HG03108 (cell line): ENCODE measurements around the gene TMEM150B.
A peak's percentile ranks its signal among the peaks of the same experiment; 100 is the strongest.

Source experiments
- ATAC-seq: cut with Tn5 transposase; IDR thresholded peaks from one replicate; pipeline ENCODE4 v1.9.1; 2021; ENCODE audit warnings: moderate library complexity; ENCODE audit not compliant: unreplicated experiment

The TMEM150B gene

DNA sequence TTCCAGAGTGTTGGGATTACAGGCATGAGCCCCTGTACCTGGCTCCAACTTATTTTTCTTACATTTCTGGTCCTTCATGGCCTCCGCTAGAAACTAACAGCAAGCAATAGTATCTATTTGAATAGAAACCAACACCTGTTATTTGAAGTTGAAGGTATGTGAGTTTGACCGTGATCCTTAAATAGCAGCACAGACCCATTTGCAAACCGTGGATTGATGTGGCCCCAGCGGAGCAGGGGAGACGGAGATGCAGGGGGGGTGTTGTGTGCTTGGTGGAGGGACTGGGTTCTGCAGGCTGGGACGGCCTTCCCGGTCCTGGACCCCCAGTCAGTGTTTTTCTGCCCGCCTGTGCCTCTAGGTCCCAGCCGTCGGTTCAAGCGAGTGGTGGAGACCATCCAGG, 16.9 kb downstream of the TMEM150B start:
- no peak for ATAC-seq

DNA sequence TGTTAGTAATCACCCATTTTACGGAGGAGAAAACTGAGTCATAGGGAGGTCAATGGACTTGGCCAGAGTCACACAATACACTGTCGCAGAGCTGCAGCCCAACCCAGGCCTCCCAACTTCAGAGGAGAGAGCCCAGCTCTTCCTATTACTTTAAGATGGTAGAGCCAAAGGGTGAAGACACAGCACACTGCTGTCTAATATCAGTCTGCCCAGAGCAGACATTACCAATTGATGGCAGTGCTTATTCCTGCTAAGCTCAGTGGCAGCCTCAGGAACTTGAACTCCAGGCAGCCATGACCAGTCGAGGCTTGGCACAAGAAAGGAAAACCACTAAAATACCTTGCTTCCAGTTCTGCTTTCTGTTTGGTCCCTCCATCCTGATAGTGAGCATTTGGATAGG, 18.4 kb downstream of the TMEM150B start:
- no peak for ATAC-seq

DNA sequence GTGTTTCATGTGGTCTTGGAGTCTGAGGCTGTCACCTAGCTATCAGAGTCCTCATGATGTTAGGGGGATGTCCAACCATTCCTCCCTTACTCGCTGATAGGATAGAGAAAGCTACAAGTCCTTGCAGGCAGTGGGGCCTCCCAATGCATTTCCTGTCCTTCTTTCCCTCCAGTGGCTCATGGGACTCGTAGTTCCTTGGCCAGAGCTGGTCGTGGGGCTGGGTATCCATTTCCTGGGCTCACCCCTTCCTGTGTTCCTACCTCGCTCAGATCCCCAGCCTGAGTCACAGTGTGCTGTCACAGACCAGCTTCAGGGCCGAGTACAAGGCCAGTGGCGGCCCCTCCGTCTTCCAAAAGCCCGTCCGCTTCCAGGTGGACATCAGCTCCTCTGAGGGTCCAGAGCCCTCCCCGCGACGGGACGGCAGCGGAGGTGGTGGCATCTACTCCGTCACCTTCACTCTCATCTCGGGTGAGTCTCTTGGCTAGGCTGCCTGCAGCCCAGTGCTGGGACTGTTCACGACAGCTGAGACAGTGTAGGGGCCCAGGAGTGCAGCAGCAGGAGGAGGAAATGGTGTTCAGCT, 19.1 kb downstream of the TMEM150B start:
- ATAC-seq = no peak

DNA sequence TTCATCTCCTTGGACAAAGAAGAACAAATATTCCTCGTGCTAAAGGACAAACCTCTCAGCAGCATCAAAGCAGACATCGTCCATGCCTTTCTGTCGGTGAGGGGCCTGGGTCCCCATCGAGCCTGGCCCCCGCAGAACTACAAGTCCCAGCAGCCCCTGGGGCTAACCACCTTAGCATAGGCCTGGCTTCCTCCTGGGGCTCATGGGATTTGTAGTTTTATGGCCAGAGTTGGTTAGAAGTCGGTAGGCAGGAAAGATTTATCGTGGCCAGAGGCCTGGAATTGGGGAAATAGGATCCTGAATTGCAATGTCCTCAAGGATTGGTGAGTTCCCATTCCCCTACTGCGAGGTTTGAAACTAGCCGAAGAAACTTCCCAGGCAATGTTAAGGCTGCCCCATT, 19.6 kb downstream of the TMEM150B start:
- no peak for ATAC-seq

DNA sequence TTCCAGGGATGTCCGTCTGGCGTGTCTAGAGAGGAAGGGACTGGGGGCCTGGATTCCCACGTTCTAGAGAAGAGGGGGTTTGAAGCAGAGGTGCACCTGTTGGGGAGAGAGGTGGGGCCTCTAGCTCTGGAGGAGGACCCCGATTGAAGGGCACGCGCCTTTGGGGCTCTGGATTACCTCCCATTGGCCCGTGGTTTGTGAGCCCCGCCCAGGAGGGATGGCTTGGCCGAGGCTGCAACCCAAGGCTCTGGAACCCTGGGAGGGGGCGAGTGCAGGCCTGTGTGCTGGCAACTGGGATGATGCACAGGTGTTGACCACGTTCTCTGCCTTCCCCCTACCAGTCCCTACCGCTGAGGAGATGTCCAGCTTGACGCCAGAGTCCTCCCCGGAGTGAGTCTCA, 20.2 kb downstream of the TMEM150B start:
- no peak for ATAC-seq

DNA sequence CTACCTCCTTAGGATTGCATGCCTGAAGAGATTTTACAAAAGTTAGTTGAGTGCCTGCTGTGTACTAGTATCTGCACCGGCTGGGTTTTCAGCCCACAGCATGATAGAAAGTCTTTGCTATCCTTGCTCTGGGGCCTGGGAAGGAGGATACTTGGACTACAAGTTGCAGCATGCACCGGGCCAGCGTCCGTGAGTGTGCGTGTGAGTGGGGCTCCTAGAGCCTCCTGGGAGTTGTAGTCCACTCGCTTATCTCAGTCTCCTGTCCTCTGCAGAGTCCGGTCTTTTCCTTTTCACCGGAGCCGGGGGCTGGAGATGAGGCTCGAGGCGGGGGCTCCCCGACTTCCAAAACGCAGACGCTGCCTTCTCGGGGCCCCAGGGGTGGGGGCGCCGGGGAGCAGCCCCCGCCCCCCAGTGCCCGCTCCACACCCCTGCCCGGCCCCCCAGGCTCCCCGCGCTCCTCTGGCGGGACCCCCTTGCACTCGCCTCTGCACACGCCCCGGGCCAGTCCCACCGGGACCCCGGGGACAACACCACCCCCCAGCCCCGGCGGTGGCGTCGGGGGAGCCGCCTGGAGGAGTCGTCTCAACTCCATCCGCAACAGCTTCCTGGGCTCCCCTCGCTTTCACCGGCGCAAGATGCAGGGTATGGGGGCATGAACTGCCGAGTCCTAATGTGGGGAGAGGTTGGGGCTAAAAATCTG, 20.7 kb downstream of the TMEM150B start:
- no peak for ATAC-seq

DNA sequence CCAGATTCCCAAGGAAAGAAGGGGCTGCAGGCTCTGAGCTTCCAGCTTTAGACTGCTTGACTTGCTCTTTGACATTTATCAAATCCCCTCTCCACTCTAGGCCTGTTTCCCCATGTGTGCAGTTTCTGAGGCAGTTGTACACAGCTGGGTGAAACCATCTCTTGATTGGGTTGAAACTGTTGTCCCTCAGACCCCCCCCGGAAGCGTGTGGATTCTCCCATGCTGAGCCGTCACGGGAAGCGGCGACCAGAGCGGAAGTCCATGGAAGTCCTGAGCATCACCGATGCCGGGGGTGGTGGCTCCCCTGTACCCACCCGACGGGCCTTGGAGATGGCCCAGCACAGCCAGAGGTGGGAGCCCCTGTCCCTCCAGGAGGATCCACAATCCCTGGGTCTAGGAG, 21.7 kb downstream of the TMEM150B start:
- no peak for ATAC-seq

DNA sequence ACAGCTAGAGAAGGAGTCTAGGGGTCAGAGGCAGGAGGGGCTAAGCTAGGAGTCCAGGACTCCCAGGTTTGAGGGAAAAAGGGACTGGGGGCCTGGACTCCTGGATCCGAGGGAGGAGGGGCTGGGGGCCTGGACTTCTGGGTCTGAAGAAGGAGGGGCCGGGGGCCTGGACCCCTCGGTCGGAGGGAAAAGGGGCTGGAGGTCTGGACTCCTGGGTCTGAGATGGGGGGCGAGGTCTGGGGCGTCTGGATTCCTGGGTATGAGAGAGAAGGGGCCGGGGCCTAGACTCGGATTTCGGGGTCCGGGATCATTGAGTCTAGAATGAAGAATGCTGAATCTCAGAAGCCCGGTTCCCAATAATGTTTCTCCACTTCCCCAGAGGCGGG, 22.8 kb downstream of the TMEM150B start:
- no peak for ATAC-seq

DNA sequence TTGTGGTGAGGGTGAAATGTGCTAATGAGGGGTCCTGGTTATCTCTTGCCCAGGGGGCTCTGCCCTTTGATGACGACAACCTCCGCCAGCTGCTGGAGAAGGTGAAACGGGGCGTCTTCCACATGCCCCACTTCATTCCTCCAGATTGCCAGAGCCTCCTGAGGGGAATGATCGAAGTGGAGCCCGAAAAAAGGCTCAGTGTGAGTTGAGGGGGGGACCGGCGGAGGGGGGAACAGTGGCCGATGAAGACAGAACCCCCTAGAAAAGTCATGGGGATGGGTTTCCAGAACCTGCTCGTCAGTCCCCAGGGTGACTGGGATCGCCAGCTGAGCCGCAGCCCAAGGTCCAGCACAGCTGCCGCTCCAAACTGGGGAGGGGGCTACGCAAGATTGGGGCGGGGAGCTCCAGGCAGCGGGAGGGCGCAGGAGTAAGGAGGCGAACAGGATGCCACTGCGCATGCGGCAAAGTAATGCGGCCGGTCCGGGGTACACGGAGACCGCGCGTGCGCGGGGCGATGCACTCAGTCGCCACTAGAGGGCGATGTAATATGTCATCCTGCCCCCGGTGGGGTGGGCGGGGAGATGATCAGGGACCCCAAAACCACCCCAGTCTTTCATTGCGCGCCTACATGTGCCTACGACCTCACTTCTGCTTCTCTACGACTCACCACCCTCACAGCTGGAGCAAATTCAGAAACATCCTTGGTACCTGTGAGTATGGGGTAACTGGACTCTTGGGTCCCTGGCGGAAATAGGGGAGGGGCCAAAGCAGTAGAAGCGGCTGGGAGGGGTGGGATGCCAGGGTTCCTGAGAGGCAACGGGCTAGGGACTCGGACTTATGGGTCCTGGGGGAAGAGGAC, 23.5 kb downstream of the TMEM150B start:
- peak; percentile 57 for ATAC-seq

DNA sequence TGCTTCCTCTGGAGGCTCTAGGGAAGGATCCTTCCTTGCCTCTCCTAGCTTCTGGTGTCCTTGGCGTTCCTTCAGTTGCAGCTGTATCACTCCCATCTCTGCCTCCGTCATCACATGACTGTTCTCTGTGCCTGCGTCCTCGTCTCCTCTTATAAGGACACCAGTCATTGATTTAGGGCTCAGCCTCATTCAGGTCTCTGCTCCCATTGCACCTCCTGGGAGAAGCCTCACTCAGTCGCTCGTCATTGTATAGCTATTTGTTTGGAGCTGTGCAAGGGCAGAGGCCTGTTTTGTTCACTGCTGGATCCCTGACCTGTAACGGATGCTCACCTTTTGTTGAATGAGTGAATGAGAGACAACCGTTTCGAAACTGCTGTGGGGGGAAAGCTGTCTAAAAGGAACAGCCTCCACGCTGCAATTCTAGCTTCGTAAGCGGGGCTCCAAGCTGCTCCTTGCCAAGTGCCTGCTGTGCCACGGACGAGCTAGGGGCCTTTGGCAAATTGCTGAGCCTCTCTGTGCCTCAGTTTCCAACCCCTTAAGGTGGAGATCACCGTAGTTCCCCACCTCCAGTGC, 24.2 kb downstream of the TMEM150B start:
- no peak for ATAC-seq

DNA sequence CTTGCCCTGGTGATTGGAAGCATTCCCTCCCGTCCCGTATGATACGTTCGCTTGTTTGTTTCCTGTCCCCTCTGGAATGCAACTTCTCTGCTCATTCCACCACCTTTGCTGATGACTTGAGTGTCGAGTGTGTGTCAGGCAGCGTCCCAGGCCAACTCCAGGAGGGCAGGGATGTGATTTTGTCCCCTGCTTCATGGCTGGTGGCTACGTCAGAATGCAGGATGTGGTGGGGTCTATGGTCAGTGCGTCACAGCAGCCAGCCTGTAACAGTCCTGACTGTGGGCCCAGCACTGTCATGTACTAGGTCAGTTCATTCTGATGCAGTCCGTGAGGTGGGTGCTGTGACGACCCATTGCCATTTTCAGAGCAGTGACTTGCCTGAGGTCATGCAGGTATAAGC, 25.1 kb downstream of the TMEM150B start:
- ATAC-seq = no peak

DNA sequence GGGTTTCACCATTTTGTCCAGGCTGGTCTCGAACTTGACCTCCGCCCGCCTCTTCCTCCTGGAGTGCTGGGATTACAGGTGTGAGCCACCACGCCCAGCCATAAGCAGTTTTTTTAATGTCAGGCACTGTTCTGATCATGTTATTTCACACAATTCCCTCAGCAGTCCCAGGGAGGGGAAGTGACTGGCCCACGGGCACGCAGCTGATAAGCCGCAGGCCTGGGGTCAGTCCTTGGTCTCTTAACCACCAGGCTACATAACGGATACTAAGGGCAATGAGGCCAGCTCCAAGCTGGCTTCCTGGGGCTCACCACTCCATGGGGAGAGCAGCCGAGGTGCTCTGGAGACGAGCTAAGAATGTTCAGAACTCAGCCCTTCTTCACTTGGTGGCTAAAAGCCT, 27.9 kb downstream of the TMEM150B start:
- ATAC-seq = no peak

DNA sequence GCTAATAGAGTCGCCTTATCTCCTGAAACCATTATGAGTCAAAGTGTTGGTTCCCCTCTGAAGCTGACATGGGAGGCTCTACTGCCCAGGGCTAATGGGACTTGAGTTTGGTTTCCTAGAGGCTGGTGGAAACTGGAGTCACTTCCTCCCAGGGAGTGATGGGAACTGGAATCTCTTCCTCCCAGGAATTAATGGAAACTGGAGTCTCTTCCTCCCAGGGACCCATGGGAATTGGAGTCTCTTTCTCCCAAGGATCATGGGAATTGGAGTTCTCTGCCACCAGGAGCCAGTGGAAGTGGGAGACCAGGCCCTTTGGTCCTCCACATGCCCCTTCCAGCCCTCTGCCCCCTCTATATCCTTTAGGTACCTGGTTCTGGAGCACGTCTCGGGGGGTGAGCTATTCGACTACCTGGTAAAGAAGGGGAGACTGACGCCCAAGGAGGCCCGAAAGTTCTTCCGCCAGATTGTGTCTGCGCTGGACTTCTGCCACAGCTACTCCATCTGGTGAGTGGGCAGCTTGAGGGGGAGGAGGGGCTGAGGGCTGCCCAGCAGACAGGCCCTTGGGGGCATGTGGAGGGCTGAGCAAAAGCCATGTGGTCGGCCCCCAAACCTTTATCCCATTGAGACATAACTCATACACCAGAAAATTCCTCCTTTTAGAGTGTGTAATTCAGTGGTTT, 35.9 kb downstream of the TMEM150B start:
- no peak for ATAC-seq

DNA sequence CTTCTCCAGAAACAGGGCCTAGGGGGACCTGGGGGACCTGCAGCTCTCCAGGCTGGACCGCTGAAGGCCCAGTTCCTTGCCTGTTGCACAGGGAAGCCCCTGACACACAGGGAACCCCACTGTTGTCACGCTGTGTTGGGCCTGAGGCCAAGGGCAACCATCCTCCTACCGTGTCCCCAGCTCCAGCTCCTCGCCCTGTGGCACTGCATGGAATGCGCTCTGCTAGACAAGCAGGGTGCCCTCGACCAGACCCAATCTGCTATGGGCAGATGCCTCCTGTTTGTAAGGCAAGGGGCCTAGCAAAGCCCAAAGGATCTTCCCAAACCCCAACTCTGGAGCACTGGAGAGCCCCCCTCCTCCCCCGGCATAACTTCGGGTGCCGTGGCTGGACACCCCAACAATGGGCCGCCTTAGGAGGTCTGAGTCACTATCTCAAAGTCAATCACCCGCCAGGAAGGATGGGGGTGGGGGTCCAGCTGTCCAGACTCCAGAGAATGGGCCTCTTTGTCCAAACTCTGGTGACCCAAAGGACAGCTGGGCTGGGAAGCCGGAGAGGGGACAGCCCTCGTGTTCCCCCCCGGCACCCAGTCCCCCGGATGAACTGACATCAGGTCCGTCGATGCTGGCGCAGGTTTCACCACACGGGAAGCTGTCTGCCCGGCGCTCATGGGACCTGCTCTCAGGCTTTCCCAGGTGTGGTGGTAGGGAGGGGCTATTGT, 37.6 kb downstream of the TMEM150B start:
- ATAC-seq = no peak

DNA sequence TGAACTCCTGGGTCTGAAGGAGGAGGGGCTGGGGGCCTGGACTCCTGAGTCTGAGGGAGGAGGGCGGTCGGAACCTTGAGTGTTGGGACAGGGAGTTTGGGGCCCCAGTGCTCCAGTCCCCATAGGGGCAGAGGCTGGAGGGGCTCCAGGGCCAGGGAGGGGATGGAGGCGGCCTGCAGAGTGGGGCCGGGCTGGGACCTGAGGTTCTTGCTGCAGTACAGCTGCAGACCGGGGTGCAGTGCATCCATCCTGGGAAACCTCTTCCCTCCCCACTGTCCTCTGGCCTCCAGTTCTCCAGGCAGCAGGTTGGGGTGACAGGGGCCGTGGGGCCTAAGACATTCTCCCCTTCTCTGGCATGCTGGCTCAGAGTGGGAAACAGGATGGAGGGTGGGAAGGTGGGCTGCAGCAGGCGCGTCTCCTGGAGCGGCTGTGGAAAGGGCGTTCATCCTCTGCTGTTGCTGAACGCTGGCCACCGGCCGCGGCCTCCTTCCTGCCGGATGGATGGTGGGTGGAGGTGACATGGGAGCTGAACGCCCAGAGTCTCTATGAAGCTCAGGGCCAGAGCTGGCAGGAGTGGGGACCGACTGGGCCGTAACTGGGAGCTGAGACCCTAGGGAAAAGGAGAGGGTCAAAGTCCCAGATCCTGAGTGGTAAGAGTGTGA, 39.8 kb downstream of the TMEM150B start:
- no peak for ATAC-seq

DNA sequence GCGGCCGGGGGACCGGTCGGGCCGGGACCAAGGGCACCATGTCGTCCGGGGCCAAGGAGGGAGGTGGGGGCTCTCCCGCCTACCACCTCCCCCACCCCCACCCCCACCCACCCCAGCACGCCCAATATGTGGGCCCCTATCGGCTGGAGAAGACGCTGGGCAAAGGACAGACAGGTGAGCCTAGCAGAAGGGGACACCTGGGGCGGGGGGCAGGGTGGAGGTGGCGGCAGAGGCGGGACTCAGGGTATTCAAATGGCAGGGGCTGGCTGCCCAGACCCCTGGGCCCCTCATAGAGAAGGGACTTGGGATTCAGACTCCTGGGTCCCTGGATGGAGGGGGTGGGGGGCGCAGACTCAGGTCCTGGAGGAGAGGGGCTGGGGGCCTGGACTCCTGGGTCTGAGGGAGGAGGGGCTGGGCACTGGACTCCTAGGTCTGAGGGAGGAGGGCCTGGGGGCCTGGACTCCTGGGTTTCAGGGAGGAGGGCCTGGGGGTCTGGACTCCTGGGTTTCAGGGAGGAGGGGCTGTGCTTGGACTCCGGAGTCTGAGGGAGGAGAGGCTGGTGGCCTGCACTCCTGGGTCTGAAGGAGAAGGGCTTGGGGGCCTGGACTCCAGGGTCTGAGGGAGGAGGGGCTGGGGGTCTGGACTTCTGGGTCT, 40.6 kb downstream of the TMEM150B start:
- ATAC-seq = no peak

DNA sequence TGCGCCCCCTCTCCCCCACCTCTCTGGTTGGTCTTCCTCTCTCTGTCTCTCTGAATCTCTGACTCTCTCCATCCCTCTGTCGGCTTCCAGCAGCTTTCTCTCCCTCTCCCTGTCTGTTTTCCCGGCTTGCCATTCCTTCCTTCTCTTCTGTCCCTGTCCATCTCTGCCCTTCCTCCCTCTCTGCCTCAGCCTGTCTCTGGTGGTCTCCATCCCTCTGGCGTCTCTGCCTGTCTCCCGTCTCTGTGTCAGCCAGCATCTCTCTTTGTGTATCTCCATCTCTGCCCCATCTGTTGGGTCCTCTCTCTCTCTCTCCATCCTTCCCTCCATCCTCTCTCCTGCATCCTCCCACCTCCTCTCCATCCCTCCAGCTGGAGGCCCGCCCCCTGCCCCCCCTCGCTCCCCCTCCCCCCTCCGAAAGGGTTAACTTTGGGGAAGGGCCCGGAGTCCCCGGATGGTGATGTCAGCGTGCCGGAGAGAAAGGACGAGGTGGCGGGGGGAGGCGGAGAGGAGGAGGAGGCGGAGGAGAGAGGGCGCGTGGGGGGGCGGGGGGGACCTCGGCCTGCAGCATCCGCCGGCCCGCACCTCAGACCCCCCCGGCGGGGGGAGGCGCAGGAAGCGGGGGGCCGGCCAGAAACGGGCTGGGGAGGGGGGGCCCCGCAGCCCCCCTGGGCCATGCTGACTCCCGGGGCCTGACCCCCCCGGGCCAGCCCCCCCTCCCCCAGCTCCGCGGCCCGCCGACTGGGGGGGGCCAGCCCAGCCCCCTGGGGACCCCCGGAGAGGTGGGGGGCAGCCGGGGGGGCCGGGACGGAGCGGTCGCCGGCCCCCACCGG, 41.4 kb downstream of the TMEM150B start, which contains the start of gene BRSK1:
Gene BRSK1 (plus strand): TSS at position 450 of the 830 bp plus-strand sequence. CDS start 446 bp downstream, outside the sequence.
- no peak for ATAC-seq
